ENCODE data around the gene DFFB. TPM values are rescaled to one million over a fixed set of nuclear protein-coding genes. Genes with fewer than 3 reads are reported as not detected.

Gene DFFB
- total and polyA plus RNA-seq, 2 experiments from 2014 or later: 5.5 to 6.2 TPM

DNA sequence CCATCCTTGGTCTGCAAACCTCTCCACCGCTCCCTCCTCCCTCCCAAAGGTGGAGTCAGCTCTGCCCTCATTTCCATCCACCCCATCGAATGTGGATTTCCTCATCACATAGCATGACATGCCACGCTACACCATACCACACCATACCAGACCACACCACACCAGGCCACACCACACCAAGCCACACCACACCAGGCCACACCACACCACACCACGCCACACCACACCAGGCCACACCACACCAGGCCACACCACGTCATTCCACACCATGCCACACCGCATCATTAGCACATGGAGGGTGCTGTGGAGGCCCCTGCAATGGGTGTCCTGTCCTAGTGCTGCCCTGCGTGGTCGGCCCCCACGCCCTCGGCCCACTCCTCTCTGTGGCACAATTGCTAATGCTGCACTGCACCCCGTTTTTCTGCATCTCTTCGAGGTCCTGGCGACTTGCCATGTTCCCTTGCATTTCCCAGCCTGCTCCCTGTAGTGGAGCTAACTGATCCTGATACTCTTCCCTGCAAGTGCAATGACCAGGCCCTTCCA is 11.3 kb downstream of the DFFB start:
- DNase-seq (ENCODE audit: low spot score): no peak
- H3K4me2 ChIP-seq: no peak overlapping the region
- WGBS (ENCODE audit: low lambda C conversion rate, missing lambda C conversion rate): 91% methylated on average over 13 of the region's 13 CpGs
- H3K9me2 ChIP-seq (replicated peaks; ENCODE audit: insufficient read depth): no peaks in the 10 kb centered on the region
- no peak overlapping the region for H2AFZ ChIP-seq
- no peaks in the 10 kb centered on the region for H3K36me3 ChIP-seq (replicated peaks; ENCODE audit: insufficient read depth, low read depth)
- no peaks in the 10 kb centered on the region for H3K9me3 ChIP-seq (ENCODE audit: low read depth)
- no peaks in the 10 kb centered on the region for H3K79me2 ChIP-seq
- H4K20me1 ChIP-seq (ENCODE audit: insufficient read depth, poor library complexity, severe bottlenecking): no peaks in the 10 kb centered on the region
- H3K4me1 ChIP-seq (ENCODE audit: insufficient read depth): no peaks in the 10 kb centered on the region
- no peak overlapping the region for H3K27ac ChIP-seq
- no peak overlapping the region for H3K4me3 ChIP-seq
- H3K27me3 ChIP-seq: no peaks in the 10 kb centered on the region
- TF ChIP-seq, protein P1, sequence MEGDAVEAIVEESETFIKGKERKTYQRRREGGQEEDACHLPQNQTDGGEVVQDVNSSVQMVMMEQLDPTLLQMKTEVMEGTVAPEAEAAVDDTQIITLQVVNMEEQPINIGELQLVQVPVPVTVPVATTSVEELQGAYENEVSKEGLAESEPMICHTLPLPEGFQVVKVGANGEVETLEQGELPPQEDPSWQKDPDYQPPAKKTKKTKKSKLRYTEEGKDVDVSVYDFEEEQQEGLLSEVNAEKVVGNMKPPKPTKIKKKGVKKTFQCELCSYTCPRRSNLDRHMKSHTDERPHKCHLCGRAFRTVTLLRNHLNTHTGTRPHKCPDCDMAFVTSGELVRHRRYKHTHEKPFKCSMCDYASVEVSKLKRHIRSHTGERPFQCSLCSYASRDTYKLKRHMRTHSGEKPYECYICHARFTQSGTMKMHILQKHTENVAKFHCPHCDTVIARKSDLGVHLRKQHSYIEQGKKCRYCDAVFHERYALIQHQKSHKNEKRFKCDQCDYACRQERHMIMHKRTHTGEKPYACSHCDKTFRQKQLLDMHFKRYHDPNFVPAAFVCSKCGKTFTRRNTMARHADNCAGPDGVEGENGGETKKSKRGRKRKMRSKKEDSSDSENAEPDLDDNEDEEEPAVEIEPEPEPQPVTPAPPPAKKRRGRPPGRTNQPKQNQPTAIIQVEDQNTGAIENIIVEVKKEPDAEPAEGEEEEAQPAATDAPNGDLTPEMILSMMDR (IDR thresholded peaks at IDR 0.05; ENCODE audit: poor library complexity): no peak
- TF ChIP-seq EZH2 (IDR thresholded peaks at IDR 0.05; ENCODE audit: borderline replicate concordance) (no peak), EZH2phosphoT487 (IDR thresholded peaks at IDR 0.05; ENCODE audit: low read depth, severe bottlenecking, unreplicated experiment) (no peak)

DNA sequence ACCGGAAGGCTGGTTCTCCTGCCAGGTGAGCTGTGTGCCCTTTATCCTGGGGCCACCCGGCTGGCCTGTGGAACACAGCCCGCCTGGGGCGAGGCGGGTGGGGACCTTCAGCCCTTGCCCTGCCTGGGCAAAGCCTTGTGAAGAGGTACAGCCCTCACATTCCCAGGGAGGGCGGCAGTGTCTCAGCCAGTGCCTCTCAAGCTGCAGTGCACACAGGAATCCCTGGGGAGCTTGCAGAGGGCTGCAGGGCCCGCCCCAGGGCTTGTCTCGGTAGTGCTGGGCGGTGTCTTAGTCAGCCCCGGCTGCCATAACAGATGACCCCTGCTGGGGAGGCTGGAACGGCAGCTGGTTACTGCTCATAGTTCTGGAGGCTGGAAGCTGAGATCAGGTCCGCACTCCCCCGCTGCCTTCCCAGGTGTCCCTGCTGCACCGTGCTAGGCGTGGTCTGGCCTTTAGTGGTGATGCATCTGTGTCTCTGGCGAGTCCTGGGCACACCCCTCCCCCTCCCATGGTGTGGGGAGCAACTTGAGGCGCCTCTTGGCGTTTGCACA is 12.6 kb downstream of the DFFB start:
- no peak overlapping the region for H2AFZ ChIP-seq
- H3K36me3 ChIP-seq (replicated peaks; ENCODE audit: insufficient read depth, low read depth): no peaks in the 10 kb centered on the region
- H3K4me3 ChIP-seq: no peak overlapping the region

DNA sequence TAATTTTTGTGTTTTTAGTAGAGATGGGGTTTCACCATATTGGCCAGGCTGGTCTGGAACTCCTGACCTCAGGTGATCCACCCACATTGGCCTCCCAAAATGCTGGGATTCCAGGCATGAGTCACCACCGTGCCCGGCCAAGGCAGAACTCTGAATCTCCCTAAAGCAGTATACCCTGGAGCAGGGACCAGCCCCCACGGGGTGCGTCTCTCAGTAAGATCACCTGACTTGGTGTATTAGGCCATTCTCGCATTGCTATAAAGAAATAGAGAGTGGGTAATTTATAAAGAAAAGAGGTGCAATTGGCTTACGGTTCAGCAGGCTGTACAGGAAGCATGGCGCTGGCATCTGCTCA is 14.2 kb downstream of the DFFB start:
- Histone ChIP-seq H2AFZ (no peak overlapping the region), H3K79me2 (no peaks in the 10 kb centered on the region), H4K20me1 (ENCODE audit: insufficient read depth, poor library complexity, severe bottlenecking) (no peaks in the 10 kb centered on the region), H3K36me3 (replicated peaks; ENCODE audit: insufficient read depth, low read depth) (no peaks in the 10 kb centered on the region), H3K9me2 (replicated peaks; ENCODE audit: insufficient read depth) (no peaks in the 10 kb centered on the region), H3K4me3 (no peak overlapping the region), H3K9me3 (ENCODE audit: low read depth) (no peaks in the 10 kb centered on the region), H3K27me3 (no peaks in the 10 kb centered on the region), H3K4me2 (no peak overlapping the region), H3K4me1 (ENCODE audit: insufficient read depth) (no peaks in the 10 kb centered on the region), H3K27ac (no peak overlapping the region)
- TF ChIP-seq EZH2phosphoT487 (IDR thresholded peaks at IDR 0.05; ENCODE audit: low read depth, severe bottlenecking, unreplicated experiment) (no peak), EZH2 (IDR thresholded peaks at IDR 0.05; ENCODE audit: borderline replicate concordance) (no peak)
- TF ChIP-seq, protein P1 (IDR thresholded peaks at IDR 0.05; ENCODE audit: poor library complexity): no peak
- WGBS (ENCODE audit: low lambda C conversion rate, missing lambda C conversion rate): 94% methylated on average over 7 of the region's 7 CpGs
- DNase-seq (ENCODE audit: low spot score): no peak

More for the DNA sequence above, 12.6 kb downstream of the DFFB start:
- Histone ChIP-seq H4K20me1 (ENCODE audit: insufficient read depth, poor library complexity, severe bottlenecking) (no peaks in the 10 kb centered on the region), H3K27me3 (no peaks in the 10 kb centered on the region), H3K9me2 (replicated peaks; ENCODE audit: insufficient read depth) (no peaks in the 10 kb centered on the region), H3K9me3 (ENCODE audit: low read depth) (no peaks in the 10 kb centered on the region), H3K4me2 (no peak overlapping the region), H3K79me2 (no peaks in the 10 kb centered on the region), H3K27ac (no peak overlapping the region), H3K4me1 (ENCODE audit: insufficient read depth) (no peaks in the 10 kb centered on the region)
- no peak for DNase-seq (ENCODE audit: low spot score)
- TF ChIP-seq, protein P1 (IDR thresholded peaks at IDR 0.05; ENCODE audit: poor library complexity): no peak
- no peak for TF ChIP-seq EZH2phosphoT487 (IDR thresholded peaks at IDR 0.05; ENCODE audit: low read depth, severe bottlenecking, unreplicated experiment)
- no peak for TF ChIP-seq EZH2 (IDR thresholded peaks at IDR 0.05; ENCODE audit: borderline replicate concordance)
- 88% methylated on average over 18 of the region's 18 CpGs for WGBS (ENCODE audit: low lambda C conversion rate, missing lambda C conversion rate)

All from hepatocyte (in vitro differentiated cells).